WTC11 (cell line): ENCODE data around the gene GALNT9. TPM values are rescaled to one million over a fixed set of nuclear protein-coding genes. Genes with fewer than 3 reads are reported as not detected.

Experiments used
- ATAC-seq: fragments of 200-7000 bp; cut with Tn5 transposase; 2 replicates; pipeline ENCODE4 v1.10.0; 2021; ENCODE audit warnings: mild to moderate bottlenecking, moderate library complexity
- CTCF ChIA-PET: fragments of 300-600 bp; sonication (Branson Sonifier 250); formaldehyde crosslinking; loops from one replicate; lab custom pipeline; 2021; ENCODE audit warnings: antibody characterized with exemption; lab: Charles Lee
- POLR2A ChIA-PET: fragments of 350-600 bp; sonication (Branson Sonifier 250); formaldehyde crosslinking; loops from one replicate; lab custom pipeline; 2021; ENCODE audit warnings: antibody characterized with exemption; lab: Charles Lee
- DNase-seq: peaks from one replicate; pipeline ENCODE4 v3.0.0; 2021; ENCODE audit warnings: low spot score
- H3K27ac Mint-ChIP-seq: 2 replicates; pipeline ENCODE4 v1.8.0; 2021; ENCODE audit warnings: mixed read lengths
- H3K27me3 Mint-ChIP-seq: 2 replicates; pipeline ENCODE4 v1.8.0; 2021; ENCODE audit warnings: low read depth, mild to moderate bottlenecking, moderate library complexity, mixed read lengths
- H3K36me3 Mint-ChIP-seq: 2 replicates; pipeline ENCODE4 v1.8.0; 2021; ENCODE audit warnings: mixed read lengths
- H3K4me1 Mint-ChIP-seq: 2 replicates; pipeline ENCODE4 v1.8.0; 2022; ENCODE audit warnings: mixed read lengths
- H3K4me3 Mint-ChIP-seq: 2 replicates; pipeline ENCODE4 v1.8.0; 2021; ENCODE audit warnings: mild to moderate bottlenecking, moderate library complexity, mixed read lengths
- H3K9me3 Mint-ChIP-seq: 2 replicates; pipeline ENCODE4 v1.8.0; 2021; ENCODE audit warnings: mixed read lengths
- ARID4B ChIP-seq: sonication (generic); formaldehyde crosslinking; IDR thresholded peaks from 2 replicates; pipeline ENCODE4 v1.8.0; 2023; ENCODE audit warnings: missing genetic modification reagents, mild to moderate bottlenecking, borderline replicate concordance
- ATF2 ChIP-seq: sonication (generic); formaldehyde crosslinking; IDR thresholded peaks from 2 replicates; pipeline ENCODE4 v1.8.1; 2022; ENCODE audit warnings: low read depth, missing genetic modification reagents, borderline replicate concordance
- E2F4 ChIP-seq: sonication (generic); formaldehyde crosslinking; IDR thresholded peaks from 2 replicates; pipeline ENCODE4 v1.8.1; 2022; ENCODE audit warnings: low read depth, mild to moderate bottlenecking, moderate library complexity, missing genetic modification reagents, borderline replicate concordance
- ELF4 ChIP-seq: sonication (generic); formaldehyde crosslinking; IDR thresholded peaks from 2 replicates; pipeline ENCODE4 v1.8.1; 2022; ENCODE audit warnings: low read depth, mild to moderate bottlenecking, moderate library complexity, missing genetic modification reagents
- MXD4 ChIP-seq: fragments of 250-450 bp; sonication (Bioruptor Pico); IDR thresholded peaks from 2 replicates; pipeline ENCODE4 v1.8.0; 2021; ENCODE audit warnings: mild to moderate bottlenecking, moderate library complexity, borderline replicate concordance
- NR2C2 ChIP-seq: sonication (generic); formaldehyde crosslinking; IDR thresholded peaks from 2 replicates; pipeline ENCODE4 v1.8.0; 2022; ENCODE audit warnings: mild to moderate bottlenecking, missing genetic modification reagents
- OVOL2 ChIP-seq: fragments of 250-450 bp; sonication (Bioruptor Pico); IDR thresholded peaks from 2 replicates; pipeline ENCODE4 v1.9.0; 2021; ENCODE audit warnings: mild to moderate bottlenecking, borderline replicate concordance
- PREB ChIP-seq: sonication (generic); formaldehyde crosslinking; IDR thresholded peaks from 2 replicates; pipeline ENCODE4 v1.8.1; 2022; ENCODE audit warnings: mild to moderate bottlenecking, missing genetic modification reagents, moderate library complexity, borderline replicate concordance
- STAT6 ChIP-seq: sonication (generic); formaldehyde crosslinking; conservative IDR thresholded peaks from 2 replicates; pipeline ENCODE4 v1.8.1; 2023; ENCODE audit warnings: mild to moderate bottlenecking, low read depth, missing genetic modification reagents, moderate library complexity
- TCF7 ChIP-seq: sonication (generic); formaldehyde crosslinking; IDR thresholded peaks from 2 replicates; pipeline ENCODE4 v1.8.0; 2022; ENCODE audit warnings: mild to moderate bottlenecking, low read depth, missing genetic modification reagents, moderate library complexity
- TEAD1 ChIP-seq: sonication (generic); formaldehyde crosslinking; IDR thresholded peaks from 2 replicates; pipeline ENCODE4 v1.8.0; 2022; ENCODE audit warnings: mild to moderate bottlenecking, missing genetic modification reagents
- ZNF138 ChIP-seq: sonication (generic); formaldehyde crosslinking; conservative IDR thresholded peaks from 2 replicates; pipeline ENCODE4 v1.8.1; 2022; ENCODE audit warnings: mild to moderate bottlenecking, moderate library complexity, missing genetic modification reagents
- total RNA-seq: library from RNA; stranded (reverse); gene quantifications from 3 replicates; pipeline ENCODE4 v1.2.3, GENCODE V29; 2021
- TF ChIP-seq, protein P1 (sequence below): fragments of 250-450 bp; sonication (Bioruptor Pico); IDR thresholded peaks from 2 replicates; pipeline ENCODE4 v1.9.0; 2021; ENCODE audit warnings: mild to moderate bottlenecking
- TF ChIP-seq, protein P2 (sequence below): fragments of 200-600 bp; IDR thresholded peaks from 2 replicates; pipeline ENCODE4 v1.8.0; 2022; ENCODE audit warnings: antibody characterized with exemption

GALNT9 gene
- total RNA-seq, 1 experiment from 2014 or later, result 0.90 TPM

DNA sequence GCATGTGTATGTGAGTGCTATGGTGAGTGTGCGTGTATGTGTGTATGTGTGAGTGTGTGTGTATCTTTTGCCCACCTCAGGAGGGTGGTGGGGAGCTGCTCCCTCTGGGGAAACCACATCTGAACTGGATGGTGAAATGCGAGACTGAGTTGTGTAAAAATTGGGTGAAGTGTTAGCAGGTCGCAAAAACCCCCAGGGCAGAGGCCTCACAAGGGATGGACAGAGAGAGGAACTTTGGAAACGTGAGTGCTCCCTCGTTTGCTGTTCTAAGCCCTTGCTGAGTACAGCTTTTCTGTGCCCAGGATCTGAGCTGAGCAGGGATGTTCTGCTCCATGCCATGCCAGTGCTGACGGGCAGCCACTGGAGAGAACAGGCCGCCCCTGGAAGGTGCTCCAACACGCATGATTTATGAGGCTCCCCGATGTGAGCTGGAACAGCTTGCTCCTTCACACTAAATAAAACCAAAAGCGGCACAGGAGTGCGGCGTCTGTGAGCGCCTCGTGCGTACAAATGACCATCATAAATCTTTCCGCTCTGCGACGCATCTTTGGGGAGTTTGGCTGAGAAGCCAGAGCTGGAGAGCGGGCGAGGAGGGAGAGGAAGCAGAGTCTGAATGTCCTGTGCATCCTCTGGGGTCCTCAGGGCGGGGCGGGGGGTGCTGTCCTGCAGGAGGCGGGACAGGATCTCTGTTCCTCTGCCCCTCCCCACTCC, 14.1 kb upstream of the GALNT9 start (continued):
- TF ChIP-seq, protein P1, sequence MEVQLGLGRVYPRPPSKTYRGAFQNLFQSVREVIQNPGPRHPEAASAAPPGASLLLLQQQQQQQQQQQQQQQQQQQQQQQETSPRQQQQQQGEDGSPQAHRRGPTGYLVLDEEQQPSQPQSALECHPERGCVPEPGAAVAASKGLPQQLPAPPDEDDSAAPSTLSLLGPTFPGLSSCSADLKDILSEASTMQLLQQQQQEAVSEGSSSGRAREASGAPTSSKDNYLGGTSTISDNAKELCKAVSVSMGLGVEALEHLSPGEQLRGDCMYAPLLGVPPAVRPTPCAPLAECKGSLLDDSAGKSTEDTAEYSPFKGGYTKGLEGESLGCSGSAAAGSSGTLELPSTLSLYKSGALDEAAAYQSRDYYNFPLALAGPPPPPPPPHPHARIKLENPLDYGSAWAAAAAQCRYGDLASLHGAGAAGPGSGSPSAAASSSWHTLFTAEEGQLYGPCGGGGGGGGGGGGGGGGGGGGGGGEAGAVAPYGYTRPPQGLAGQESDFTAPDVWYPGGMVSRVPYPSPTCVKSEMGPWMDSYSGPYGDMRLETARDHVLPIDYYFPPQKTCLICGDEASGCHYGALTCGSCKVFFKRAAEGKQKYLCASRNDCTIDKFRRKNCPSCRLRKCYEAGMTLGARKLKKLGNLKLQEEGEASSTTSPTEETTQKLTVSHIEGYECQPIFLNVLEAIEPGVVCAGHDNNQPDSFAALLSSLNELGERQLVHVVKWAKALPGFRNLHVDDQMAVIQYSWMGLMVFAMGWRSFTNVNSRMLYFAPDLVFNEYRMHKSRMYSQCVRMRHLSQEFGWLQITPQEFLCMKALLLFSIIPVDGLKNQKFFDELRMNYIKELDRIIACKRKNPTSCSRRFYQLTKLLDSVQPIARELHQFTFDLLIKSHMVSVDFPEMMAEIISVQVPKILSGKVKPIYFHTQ (CRISPR knock-in tag), result no peak
- TF ChIP-seq ATF2 (CRISPR knock-in tag), result no peak
- no peak for TF ChIP-seq PREB (CRISPR knock-in tag)
- TF ChIP-seq ELF4, result no peak
- no peak for TF ChIP-seq ZNF138 (CRISPR knock-in tag)
- no peak for TF ChIP-seq OVOL2 (CRISPR knock-in tag)

DNA sequence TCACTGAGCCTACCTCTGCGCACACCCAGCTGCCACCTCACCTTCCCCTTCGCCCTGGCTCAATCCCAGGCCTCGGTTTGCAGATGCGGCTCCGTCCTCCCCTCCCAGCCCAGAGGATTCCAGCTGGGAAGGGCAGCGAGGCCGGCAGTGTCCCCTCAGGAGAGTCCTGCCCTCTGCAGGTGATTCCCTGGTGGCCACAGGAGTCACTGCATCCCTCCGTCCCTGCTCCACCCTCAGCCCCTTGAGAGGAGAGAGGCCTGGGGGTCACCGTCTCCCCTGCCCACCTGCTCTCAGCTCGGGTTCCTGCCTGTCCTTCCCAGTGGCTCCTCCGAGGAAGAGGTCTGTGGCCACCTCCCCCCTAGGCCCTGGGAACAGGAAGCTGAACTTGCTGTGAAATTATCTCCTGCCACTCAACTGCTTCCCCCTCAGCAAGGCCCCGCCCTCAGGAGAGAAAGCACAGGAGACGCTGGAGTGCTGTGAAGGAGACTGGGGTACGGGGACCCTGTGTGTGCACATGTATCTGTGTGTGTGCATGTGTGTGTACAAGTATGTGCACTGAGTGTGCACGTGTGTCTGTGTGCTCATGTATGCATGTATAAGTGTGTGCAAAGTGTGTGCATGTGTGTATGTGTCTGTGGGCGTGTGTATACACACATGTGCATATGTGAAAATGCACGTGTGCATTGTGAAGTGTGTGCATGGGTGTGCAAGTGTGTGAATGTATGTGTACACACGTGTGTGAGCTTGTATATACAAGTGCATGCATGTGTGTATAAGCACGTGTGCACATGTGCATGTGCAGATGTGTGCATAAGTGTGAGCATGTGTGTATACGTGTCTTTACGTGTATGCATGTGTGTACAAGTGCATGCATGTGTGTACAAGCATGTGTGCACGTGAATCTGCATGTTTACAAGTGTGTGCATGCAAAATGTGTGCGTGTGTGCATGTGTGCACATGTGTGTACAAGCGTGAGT, 13.2 kb upstream of the GALNT9 start:
- no peaks in the 10 kb centered on the region for H3K4me1 Mint-ChIP-seq
- ChIA-PET POLR2A (no interaction called here), CTCF (interaction anchor here (0.6 to 2.6 kb wide), 22 partner anchors 9 to 189 kb away, joined by 3 to 26 read pairs (median 4); partner anchors contain the start of gene GALNT9)
- peaks cover 6% of the 10 kb centered on the region; the same call in 1 of the 2 replicates for H3K9me3 Mint-ChIP-seq
- no peaks in the 10 kb centered on the region for H3K36me3 Mint-ChIP-seq
- ATAC-seq (peak; percentile 89), DNase-seq (peak; percentile 68)
- peak overlapping the region; percentile 65; the same call in 1 of the 2 replicates for H3K27ac Mint-ChIP-seq
- peaks cover 37% of the 10 kb centered on the region for H3K27me3 Mint-ChIP-seq
- H3K4me3 Mint-ChIP-seq, result no peak overlapping the region
- no peak for TF ChIP-seq MXD4 (CRISPR knock-in tag)
- TF ChIP-seq TEAD1 (CRISPR knock-in tag), result no peak
- no peak for TF ChIP-seq TCF7
- no peak for TF ChIP-seq NR2C2 (CRISPR knock-in tag)
- 0 out of 2 replicates have a peak, but pooled peaks have one; percentile 11 for TF ChIP-seq E2F4
- TF ChIP-seq ARID4B (CRISPR knock-in tag), result no peak
- TF ChIP-seq STAT6 (CRISPR knock-in tag), result no peak
- TF ChIP-seq, protein P2, sequence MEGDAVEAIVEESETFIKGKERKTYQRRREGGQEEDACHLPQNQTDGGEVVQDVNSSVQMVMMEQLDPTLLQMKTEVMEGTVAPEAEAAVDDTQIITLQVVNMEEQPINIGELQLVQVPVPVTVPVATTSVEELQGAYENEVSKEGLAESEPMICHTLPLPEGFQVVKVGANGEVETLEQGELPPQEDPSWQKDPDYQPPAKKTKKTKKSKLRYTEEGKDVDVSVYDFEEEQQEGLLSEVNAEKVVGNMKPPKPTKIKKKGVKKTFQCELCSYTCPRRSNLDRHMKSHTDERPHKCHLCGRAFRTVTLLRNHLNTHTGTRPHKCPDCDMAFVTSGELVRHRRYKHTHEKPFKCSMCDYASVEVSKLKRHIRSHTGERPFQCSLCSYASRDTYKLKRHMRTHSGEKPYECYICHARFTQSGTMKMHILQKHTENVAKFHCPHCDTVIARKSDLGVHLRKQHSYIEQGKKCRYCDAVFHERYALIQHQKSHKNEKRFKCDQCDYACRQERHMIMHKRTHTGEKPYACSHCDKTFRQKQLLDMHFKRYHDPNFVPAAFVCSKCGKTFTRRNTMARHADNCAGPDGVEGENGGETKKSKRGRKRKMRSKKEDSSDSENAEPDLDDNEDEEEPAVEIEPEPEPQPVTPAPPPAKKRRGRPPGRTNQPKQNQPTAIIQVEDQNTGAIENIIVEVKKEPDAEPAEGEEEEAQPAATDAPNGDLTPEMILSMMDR, result peak; percentile 33; the same call in 1 of the 2 replicates
